B cell (primary cell): Measurements from ENCODE around the gene ROM1.

Source experiments
- CTCF ChIP-seq: fragments of 200-600 bp; IDR thresholded peaks from one replicate; pipeline ENCODE4 v1.8.0; 2022; ENCODE audit warnings: antibody characterized with exemption, mild to moderate bottlenecking
- EZH2 ChIP-seq: IDR thresholded peaks from 2 replicates; pipeline ENCODE4 v1.6.1; 2012; ENCODE audit warnings: borderline replicate concordance, low read depth, mild to moderate bottlenecking, moderate library complexity, low read length; ENCODE audit not compliant: insufficient read depth, poor library complexity, severe bottlenecking

- TF ChIP-seq CTCF (no peak), EZH2 (no peak)
These were observed 32.6 kb downstream of the ROM1 start for GRCh38 chr11:62645671-62645945.
